Left forelimb (tissue), 1 donor: Measurements from ENCODE around the gene CNOT3.
"Not testable (repeated sequence)": the region's sequence is repeated elsewhere in the genome, so short reads cannot be mapped to it uniquely, and the experiment has no call there.

Experiments
- DNase-seq: peaks from one replicate; pipeline ENCODE4 v3.0.0-alpha.2; 2018; ENCODE audit warnings: low spot score

Gene CNOT3

GRCh38 chr19:54191811-54192453 is 54.4 kb downstream of the CNOT3 start:
- DNase-seq = no peak

- DNase-seq = no peak
Measured at GRCh38 chr19:54193011-54193410, 55.4 kb downstream of the CNOT3 start.

GRCh38 chr19:54194463-54194862 is 56.9 kb downstream of the CNOT3 start:
- DNase-seq = not testable (repeated sequence)

GRCh38 chr19:54196536-54196935 is 59.0 kb downstream of the CNOT3 start:
- no peak for DNase-seq

- no peak for DNase-seq
Measured at GRCh38 chr19:54197121-54197520, 59.6 kb downstream of the CNOT3 start.

GRCh38 chr19:54199401-54199800 is 61.8 kb downstream of the CNOT3 start:
- DNase-seq = no peak

GRCh38 chr19:54201172-54201701 is 63.7 kb downstream of the CNOT3 start:
- DNase-seq = no peak

GRCh38 chr19:54201980-54202379 is 64.4 kb downstream of the CNOT3 start:
- no peak for DNase-seq

- no peak for DNase-seq
Measured at GRCh38 chr19:54203151-54203611, 65.6 kb downstream of the CNOT3 start.

GRCh38 chr19:54204767-54205468 is 67.4 kb downstream of the CNOT3 start:
- DNase-seq = no peak
